ENCODE measurements around the gene LSAMP.

GRCh38 chr3:115828401-115828800, 616.9 kb downstream of the LSAMP start:
- no peak for TF ChIP-seq CTCF (conservative IDR thresholded peaks at IDR 0.05; ENCODE audit: low read length)
- TF ChIP-seq EZH2phosphoT487 (IDR thresholded peaks at IDR 0.05; ENCODE audit: borderline replicate concordance), result no peak
